ENCODE measurements around the gene PAPPA2.

- TF ChIP-seq POLR2AphosphoS5 (IDR thresholded peaks at IDR 0.05; ENCODE audit: low read depth, low read length) (no peak), REST (IDR thresholded peaks at IDR 0.05; ENCODE audit: insufficient read depth in 1 of 2, low read depth in 2 of 2, low read length in 1 of 2) (no peak)
Measured at GRCh38 chr1:176494436-176494835, 31.5 kb downstream of the PAPPA2 start.
